ENCODE measurements around the gene CACNA1B. TPM values are rescaled to one million over a fixed set of nuclear protein-coding genes. Genes with fewer than 3 reads are reported as not detected.

Gene CACNA1B
- total RNA-seq, 1 donor = under 0.01 TPM

- no peaks in the 10 kb centered on the region for H3K79me2 ChIP-seq (ENCODE audit: insufficient read depth, low read length)
- DNase-seq (ENCODE audit: insufficient read length, low spot score, missing footprints) = peak; percentile 55
- peaks cover 7% of the 10 kb centered on the region for H3K27me3 ChIP-seq (ENCODE audit: insufficient read depth, low read length)
- H2AFZ ChIP-seq (ENCODE audit: low read length) = no peak overlapping the region
- H3K4me1 ChIP-seq (ENCODE audit: insufficient read depth, low read length) = no peaks in the 10 kb centered on the region
- no peaks in the 10 kb centered on the region for H3K36me3 ChIP-seq (ENCODE audit: insufficient read depth, low read length)
- no peaks in the 10 kb centered on the region for H4K20me1 ChIP-seq (ENCODE audit: insufficient read depth, low read length)
- no peak overlapping the region for H3K27ac ChIP-seq (ENCODE audit: low read depth, low read length)
- H3K4me2 ChIP-seq (ENCODE audit: insufficient read depth, low read length) = no peak overlapping the region
- no peaks in the 10 kb centered on the region for H3K9me3 ChIP-seq (ENCODE audit: low read depth, low read length)
- H3K4me3 ChIP-seq (ENCODE audit: insufficient read depth, low read length) = no peak overlapping the region
- no peak for TF ChIP-seq CTCF (IDR thresholded peaks at IDR 0.05; ENCODE audit: extremely low read depth, low read depth, low read length)
Measured at GRCh38 chr9:137875354-137875753, 2.2 kb upstream of the CACNA1B start.

- no peaks in the 10 kb centered on the region for H3K9me3 ChIP-seq (ENCODE audit: low read depth, low read length)
- no peak overlapping the region for H3K4me3 ChIP-seq (ENCODE audit: insufficient read depth, low read length)
- no peak overlapping the region for H3K27ac ChIP-seq (ENCODE audit: low read depth, low read length)
- TF ChIP-seq CTCF (IDR thresholded peaks at IDR 0.05; ENCODE audit: extremely low read depth, low read depth, low read length) = no peak
- H3K36me3 ChIP-seq (ENCODE audit: insufficient read depth, low read length) = no peaks in the 10 kb centered on the region
- DNase-seq (ENCODE audit: insufficient read length, low spot score, missing footprints) = peak; percentile 23
- H3K4me2 ChIP-seq (ENCODE audit: insufficient read depth, low read length) = no peak overlapping the region
- H3K4me1 ChIP-seq (ENCODE audit: insufficient read depth, low read length) = no peaks in the 10 kb centered on the region
- no peak overlapping the region for H2AFZ ChIP-seq (ENCODE audit: low read length)
- H3K79me2 ChIP-seq (ENCODE audit: insufficient read depth, low read length) = no peaks in the 10 kb centered on the region
- peaks cover 7% of the 10 kb centered on the region for H3K27me3 ChIP-seq (ENCODE audit: insufficient read depth, low read length)
- no peaks in the 10 kb centered on the region for H4K20me1 ChIP-seq (ENCODE audit: insufficient read depth, low read length)
Measured at GRCh38 chr9:137875846-137876245, 1.7 kb upstream of the CACNA1B start.

GRCh38 chr9:137876269-137876668 is 1.3 kb upstream of the CACNA1B start:
- DNase-seq (ENCODE audit: insufficient read length, low spot score, missing footprints) = peak; percentile 67
- no peak for TF ChIP-seq CTCF (IDR thresholded peaks at IDR 0.05; ENCODE audit: extremely low read depth, low read depth, low read length)
- H3K9me3 ChIP-seq (ENCODE audit: low read depth, low read length) = no peaks in the 10 kb centered on the region
- no peaks in the 10 kb centered on the region for H3K79me2 ChIP-seq (ENCODE audit: insufficient read depth, low read length)
- no peak overlapping the region for H2AFZ ChIP-seq (ENCODE audit: low read length)
- no peaks in the 10 kb centered on the region for H3K4me1 ChIP-seq (ENCODE audit: insufficient read depth, low read length)
- no peaks in the 10 kb centered on the region for H4K20me1 ChIP-seq (ENCODE audit: insufficient read depth, low read length)
- H3K4me2 ChIP-seq (ENCODE audit: insufficient read depth, low read length) = no peak overlapping the region
- H3K4me3 ChIP-seq (ENCODE audit: insufficient read depth, low read length) = no peak overlapping the region
- no peak overlapping the region for H3K27ac ChIP-seq (ENCODE audit: low read depth, low read length)
- H3K36me3 ChIP-seq (ENCODE audit: insufficient read depth, low read length) = no peaks in the 10 kb centered on the region
- peaks cover 7% of the 10 kb centered on the region for H3K27me3 ChIP-seq (ENCODE audit: insufficient read depth, low read length)

- Histone ChIP-seq H3K27ac (ENCODE audit: low read depth, low read length) (no peak overlapping the region), H3K4me2 (ENCODE audit: insufficient read depth, low read length) (no peak overlapping the region), H3K36me3 (ENCODE audit: insufficient read depth, low read length) (no peaks in the 10 kb centered on the region), H4K20me1 (ENCODE audit: insufficient read depth, low read length) (no peaks in the 10 kb centered on the region), H3K4me3 (ENCODE audit: insufficient read depth, low read length) (no peak overlapping the region), H2AFZ (ENCODE audit: low read length) (no peak overlapping the region), H3K4me1 (ENCODE audit: insufficient read depth, low read length) (no peaks in the 10 kb centered on the region), H3K79me2 (ENCODE audit: insufficient read depth, low read length) (no peaks in the 10 kb centered on the region), H3K9me3 (ENCODE audit: low read depth, low read length) (no peaks in the 10 kb centered on the region), H3K27me3 (ENCODE audit: insufficient read depth, low read length) (peaks cover 7% of the 10 kb centered on the region)
- no peak for TF ChIP-seq CTCF (IDR thresholded peaks at IDR 0.05; ENCODE audit: extremely low read depth, low read depth, low read length)
- peak; percentile 67 for DNase-seq (ENCODE audit: insufficient read length, low spot score, missing footprints)
Measured at GRCh38 chr9:137876781-137877386, 698 bp upstream of the CACNA1B start.
